Liver (tissue), 3 donors: Measurements from ENCODE around the gene DCAF4L1.

Experiments
- CTCF ChIP-seq: fragments of 150-350 bp; IDR thresholded peaks from 2 replicates; pipeline ENCODE4 v1.5.1; 2017; ENCODE audit warnings: improper control_type of control experiment, low read depth, low read length; ENCODE audit not compliant: missing input control
- EGR1 ChIP-seq, 2 donors: IDR thresholded peaks; 2 replicates each; pipeline ENCODE4 v1.6.1; 2016 to 2018; ENCODE audit warnings: antibody characterized with exemption in 2 of 2, low read depth in 2 of 2
- GABPA ChIP-seq, 2 donors: IDR thresholded peaks in 1 of 2; conservative IDR thresholded peaks in 1 of 2; 2 replicates each; pipeline ENCODE4 v1.6.1; 2016; ENCODE audit warnings: antibody characterized with exemption in 2 of 2, mild to moderate bottlenecking in 1 of 2, moderate library complexity in 1 of 2
- RXRA ChIP-seq, 2 donors: IDR thresholded peaks; 2 replicates each; pipeline ENCODE4 v1.6.1; 2017 to 2018; ENCODE audit warnings: antibody characterized with exemption in 2 of 2, mild to moderate bottlenecking in 1 of 2
- TAF1 ChIP-seq: conservative IDR thresholded peaks from 2 replicates; pipeline ENCODE4 v1.6.1; 2016; ENCODE audit warnings: antibody characterized with exemption, mild to moderate bottlenecking
- TF ChIP-seq, protein P1 (sequence below): IDR thresholded peaks from 2 replicates; pipeline ENCODE4 v1.6.1; 2016; ENCODE audit warnings: antibody characterized with exemption
- TF ChIP-seq, protein P2 (sequence below): IDR thresholded peaks from 2 replicates; pipeline ENCODE4 v1.6.1; 2016; ENCODE audit warnings: antibody characterized with exemption, mild to moderate bottlenecking
- donor health status: healthy.
- donor health status: healthy.

GRCh38 chr4:41943506-41943905, 38.0 kb upstream of the DCAF4L1 start:
- TF ChIP-seq EGR1 (IDR thresholded peaks at IDR 0.05; ENCODE audit: low read depth in 2 of 2) (no peak), CTCF (no peak), RXRA (IDR thresholded peaks at IDR 0.05) (no peak), GABPA (IDR thresholded peaks at IDR 0.05 in 1 of 2, conservative IDR thresholded peaks at IDR 0.05 in 1 of 2) (no peak), TAF1 (no peak)
- TF ChIP-seq, protein P1, sequence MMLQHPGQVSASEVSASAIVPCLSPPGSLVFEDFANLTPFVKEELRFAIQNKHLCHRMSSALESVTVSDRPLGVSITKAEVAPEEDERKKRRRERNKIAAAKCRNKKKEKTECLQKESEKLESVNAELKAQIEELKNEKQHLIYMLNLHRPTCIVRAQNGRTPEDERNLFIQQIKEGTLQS, result no peak
- TF ChIP-seq, protein P2, sequence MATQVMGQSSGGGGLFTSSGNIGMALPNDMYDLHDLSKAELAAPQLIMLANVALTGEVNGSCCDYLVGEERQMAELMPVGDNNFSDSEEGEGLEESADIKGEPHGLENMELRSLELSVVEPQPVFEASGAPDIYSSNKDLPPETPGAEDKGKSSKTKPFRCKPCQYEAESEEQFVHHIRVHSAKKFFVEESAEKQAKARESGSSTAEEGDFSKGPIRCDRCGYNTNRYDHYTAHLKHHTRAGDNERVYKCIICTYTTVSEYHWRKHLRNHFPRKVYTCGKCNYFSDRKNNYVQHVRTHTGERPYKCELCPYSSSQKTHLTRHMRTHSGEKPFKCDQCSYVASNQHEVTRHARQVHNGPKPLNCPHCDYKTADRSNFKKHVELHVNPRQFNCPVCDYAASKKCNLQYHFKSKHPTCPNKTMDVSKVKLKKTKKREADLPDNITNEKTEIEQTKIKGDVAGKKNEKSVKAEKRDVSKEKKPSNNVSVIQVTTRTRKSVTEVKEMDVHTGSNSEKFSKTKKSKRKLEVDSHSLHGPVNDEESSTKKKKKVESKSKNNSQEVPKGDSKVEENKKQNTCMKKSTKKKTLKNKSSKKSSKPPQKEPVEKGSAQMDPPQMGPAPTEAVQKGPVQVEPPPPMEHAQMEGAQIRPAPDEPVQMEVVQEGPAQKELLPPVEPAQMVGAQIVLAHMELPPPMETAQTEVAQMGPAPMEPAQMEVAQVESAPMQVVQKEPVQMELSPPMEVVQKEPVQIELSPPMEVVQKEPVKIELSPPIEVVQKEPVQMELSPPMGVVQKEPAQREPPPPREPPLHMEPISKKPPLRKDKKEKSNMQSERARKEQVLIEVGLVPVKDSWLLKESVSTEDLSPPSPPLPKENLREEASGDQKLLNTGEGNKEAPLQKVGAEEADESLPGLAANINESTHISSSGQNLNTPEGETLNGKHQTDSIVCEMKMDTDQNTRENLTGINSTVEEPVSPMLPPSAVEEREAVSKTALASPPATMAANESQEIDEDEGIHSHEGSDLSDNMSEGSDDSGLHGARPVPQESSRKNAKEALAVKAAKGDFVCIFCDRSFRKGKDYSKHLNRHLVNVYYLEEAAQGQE, result no peak
